Mesenchymal stem cell (in vitro differentiated cells and primary cell): Measurements from ENCODE around the gene MBD3.

Experiments used
- DNase-seq: peaks from one replicate; pipeline ENCODE4 v3.0.0-alpha.2; 2013
- H2AFZ ChIP-seq: one replicate; pipeline ENCODE4 v1.6.1; 2013; ENCODE audit warnings: low read depth, mild to moderate bottlenecking, control low read depth, inconsistent platforms, low read length, moderate library complexity
- H2AK5ac ChIP-seq: 2 replicates; pipeline ENCODE4 v1.6.1; 2013; ENCODE audit warnings: low read length, moderate library complexity, mild to moderate bottlenecking, inconsistent platforms; ENCODE audit not compliant: severe bottlenecking
- H2BK120ac ChIP-seq: one replicate; pipeline ENCODE4 v1.6.1; 2013; ENCODE audit warnings: low read depth, mild to moderate bottlenecking, inconsistent platforms, low read length, moderate library complexity
- H2BK12ac ChIP-seq, 2 experiments: one replicate each; pipeline ENCODE4 v1.6.1; 2013; ENCODE audit warnings: inconsistent platforms in 2 of 2, low read length in 2 of 2, mild to moderate bottlenecking in 2 of 2, moderate library complexity in 2 of 2, control low read depth in 1 of 2
- H2BK15ac ChIP-seq: one replicate; pipeline ENCODE4 v1.6.1; 2013; ENCODE audit warnings: mild to moderate bottlenecking, low read depth, inconsistent platforms; ENCODE audit not compliant: poor library complexity, severe bottlenecking
- H2BK5ac ChIP-seq: 2 replicates; pipeline ENCODE4 v1.6.1; 2013; ENCODE audit warnings: low read depth, mild to moderate bottlenecking, low read length, control low read depth, inconsistent platforms; ENCODE audit not compliant: poor library complexity, severe bottlenecking
- H3K14ac ChIP-seq, 2 experiments: one replicate each; pipeline ENCODE4 v1.6.1; 2013; ENCODE audit warnings: inconsistent platforms in 2 of 2, low read length in 2 of 2, control low read depth in 1 of 2, mild to moderate bottlenecking in 1 of 2, moderate library complexity in 1 of 2
- H3K18ac ChIP-seq, 2 experiments: one replicate each; pipeline ENCODE4 v1.6.1; 2013; ENCODE audit warnings: inconsistent platforms in 2 of 2, low read length in 2 of 2, control low read depth in 1 of 2, low read depth in 1 of 2, mild to moderate bottlenecking in 1 of 2
- H3K23ac ChIP-seq, 2 experiments: one replicate each; pipeline ENCODE4 v1.6.1; 2013; ENCODE audit warnings: inconsistent platforms in 2 of 2, low read length in 2 of 2, mild to moderate bottlenecking in 2 of 2, moderate library complexity in 2 of 2, control low read depth in 1 of 2
- H3K27ac ChIP-seq: 2 replicates; pipeline ENCODE4 v1.5.1; 2013; ENCODE audit warnings: mild to moderate bottlenecking, moderate library complexity, low read length, control low read depth, inconsistent platforms; ENCODE audit not compliant: poor library complexity, severe bottlenecking
- H3K27me3 ChIP-seq, 2 experiments: 2 replicates each; pipeline versions ENCODE4 v1.6.1 to v1.7.0; 2013; ENCODE audit warnings: low read length in 2 of 2, mild to moderate bottlenecking in 2 of 2, moderate library complexity in 2 of 2, control low read depth in 1 of 2, inconsistent platforms in 1 of 2; ENCODE audit not compliant: control insufficient read depth in 1 of 2, insufficient read depth in 1 of 2
- H3K36me3 ChIP-seq, 2 experiments: 2 replicates each; pipeline versions ENCODE4 v1.6.1 to v1.7.0; 2013; ENCODE audit warnings: low read length in 2 of 2, control low read depth in 1 of 2, inconsistent platforms in 1 of 2, low read depth in 1 of 2, mild to moderate bottlenecking in 1 of 2; ENCODE audit not compliant: insufficient read depth in 2 of 2, control insufficient read depth in 1 of 2
- H3K4ac ChIP-seq, 2 experiments: one replicate each; pipeline ENCODE4 v1.6.1; 2013; ENCODE audit warnings: inconsistent platforms in 2 of 2, low read length in 2 of 2, mild to moderate bottlenecking in 2 of 2, moderate library complexity in 2 of 2, control low read depth in 1 of 2, low read depth in 1 of 2
- H3K4me1 ChIP-seq: 2 replicates; pipeline ENCODE4 v1.6.1; 2013; ENCODE audit warnings: low read depth, low read length, control low read depth; ENCODE audit not compliant: control insufficient read depth, insufficient read depth
- H3K4me2 ChIP-seq: 2 replicates; pipeline ENCODE4 v1.6.1; 2013; ENCODE audit warnings: low read length, mild to moderate bottlenecking, inconsistent platforms; ENCODE audit not compliant: poor library complexity, severe bottlenecking
- H3K4me3 ChIP-seq, 2 experiments: 2 replicates each; pipeline versions ENCODE4 v1.5.1 to v1.7.0; 2013; ENCODE audit warnings: low read length in 2 of 2, mild to moderate bottlenecking in 2 of 2, control low read depth in 1 of 2, low read depth in 1 of 2; ENCODE audit not compliant: insufficient read depth in 1 of 2
- H3K79me1 ChIP-seq: replicated peaks from 2 replicates; pipeline ENCODE4 v1.6.1; 2013; ENCODE audit warnings: mild to moderate bottlenecking, control low read depth, low read length, inconsistent platforms; ENCODE audit not compliant: poor library complexity, severe bottlenecking
- H3K9ac ChIP-seq: 2 replicates; pipeline ENCODE4 v1.7.0; 2013; ENCODE audit warnings: mild to moderate bottlenecking, low read length, moderate library complexity
- H3K9me3 ChIP-seq: 2 replicates; pipeline ENCODE4 v1.7.0; 2013; ENCODE audit warnings: mild to moderate bottlenecking, low read length; ENCODE audit not compliant: control insufficient read depth
- H4K8ac ChIP-seq: one replicate; pipeline ENCODE4 v1.6.1; 2013; ENCODE audit warnings: inconsistent platforms, mild to moderate bottlenecking, low read length, moderate library complexity
- H4K91ac ChIP-seq: one replicate; pipeline ENCODE4 v1.6.1; 2013; ENCODE audit warnings: mild to moderate bottlenecking, low read length, inconsistent platforms
- WGBS: methylation state at CpG from one replicate; pipeline ENCODE4 v1.1.7; 2013; ENCODE audit warnings: mixed read lengths; 5-methylcytosine and 5-hydroxymethylcytosine counted together

Gene MBD3

GRCh38 chr19:1634242-1634937 is 41.7 kb upstream of the MBD3 start:
- H3K14ac ChIP-seq, result no peak overlapping the region
- no peak overlapping the region for H2BK15ac ChIP-seq
- no peak overlapping the region for H3K23ac ChIP-seq
- no peak overlapping the region for H3K4ac ChIP-seq
- peaks cover 40 to 88% of the 10 kb centered on the region in 2 experiments for H3K36me3 ChIP-seq
- H2AK5ac ChIP-seq, result no peak overlapping the region
- DNase-seq, result no peak
- WGBS, result 97% methylated on average over 19 of the region's 19 CpGs
- no peak overlapping the region for H3K27ac ChIP-seq
- H3K79me1 ChIP-seq, result peaks cover 57% of the 10 kb centered on the region
- H3K4me3 ChIP-seq, result no peak overlapping the region
- no peaks in the 10 kb centered on the region for H3K27me3 ChIP-seq
- H3K4me2 ChIP-seq, result no peak overlapping the region
- no peak overlapping the region for H3K9ac ChIP-seq
- no peak overlapping the region for H2AFZ ChIP-seq
- H4K8ac ChIP-seq, result no peak overlapping the region
- peaks cover 4% of the 10 kb centered on the region for H3K4me1 ChIP-seq
- H3K9me3 ChIP-seq, result peaks cover 6% of the 10 kb centered on the region
- no peak overlapping the region for H2BK120ac ChIP-seq
- no peak overlapping the region for H2BK5ac ChIP-seq
- no peak overlapping the region for H3K18ac ChIP-seq
- H4K91ac ChIP-seq, result no peak overlapping the region
- H2BK12ac ChIP-seq, result no peak overlapping the region

GRCh38 chr19:1633269-1633826 is 40.7 kb upstream of the MBD3 start:
- no peak for DNase-seq
- Histone ChIP-seq H2BK15ac (no peak overlapping the region), H3K36me3 (peaks cover 29 to 83% of the 10 kb centered on the region in 2 experiments), H2AFZ (no peak overlapping the region), H4K91ac (no peak overlapping the region), H3K9ac (no peak overlapping the region), H3K79me1 (peaks cover 55% of the 10 kb centered on the region), H3K27me3 (no peaks in the 10 kb centered on the region), H3K14ac (no peak overlapping the region), H3K23ac (no peak overlapping the region), H2BK12ac (no peak overlapping the region), H3K18ac (no peak overlapping the region), H4K8ac (no peak overlapping the region), H2AK5ac (no peak overlapping the region), H3K4me2 (no peak overlapping the region), H3K27ac (no peak overlapping the region), H2BK5ac (no peak overlapping the region), H3K4me1 (peaks cover 4% of the 10 kb centered on the region), H3K4me3 (peak overlapping the region in 1 of 2 experiments; percentile 15), H2BK120ac (no peak overlapping the region), H3K4ac (no peak overlapping the region), H3K9me3 (peaks cover 6% of the 10 kb centered on the region)
- WGBS, result 100% methylated on average over 6 of the region's 11 CpGs

- H4K8ac ChIP-seq, result no peak overlapping the region
- no peak overlapping the region for H3K18ac ChIP-seq
- H2BK15ac ChIP-seq, result no peak overlapping the region
- no peak overlapping the region for H2AFZ ChIP-seq
- no peak overlapping the region for H3K4me3 ChIP-seq
- no peak for DNase-seq
- H2AK5ac ChIP-seq, result no peak overlapping the region
- no peak overlapping the region for H2BK12ac ChIP-seq
- no peak overlapping the region for H3K27ac ChIP-seq
- H3K23ac ChIP-seq, result no peak overlapping the region
- H3K4me1 ChIP-seq, result peaks cover 4% of the 10 kb centered on the region
- H3K9ac ChIP-seq, result no peak overlapping the region
- no peak overlapping the region for H2BK5ac ChIP-seq
- WGBS, result 96% methylated on average over 26 of the region's 26 CpGs
- peaks cover 23 to 83% of the 10 kb centered on the region in 2 experiments for H3K36me3 ChIP-seq
- H3K4ac ChIP-seq, result no peak overlapping the region
- peaks cover 55% of the 10 kb centered on the region for H3K79me1 ChIP-seq
- H4K91ac ChIP-seq, result no peak overlapping the region
- peaks cover 6% of the 10 kb centered on the region for H3K9me3 ChIP-seq
- H3K4me2 ChIP-seq, result no peak overlapping the region
- no peak overlapping the region for H2BK120ac ChIP-seq
- no peaks in the 10 kb centered on the region for H3K27me3 ChIP-seq
- H3K14ac ChIP-seq, result no peak overlapping the region
These were observed 40.0 kb upstream of the MBD3 start for GRCh38 chr19:1632462-1633268.

- H3K4me2 ChIP-seq, result no peak overlapping the region
- no peak overlapping the region for H4K91ac ChIP-seq
- DNase-seq, result no peak
- no peak overlapping the region for H3K4ac ChIP-seq
- H3K9me3 ChIP-seq, result peaks cover 6% of the 10 kb centered on the region
- H3K27ac ChIP-seq, result no peak overlapping the region
- no peak overlapping the region for H3K14ac ChIP-seq
- no peak overlapping the region for H2AFZ ChIP-seq
- H2BK15ac ChIP-seq, result no peak overlapping the region
- peaks cover 23 to 83% of the 10 kb centered on the region in 2 experiments for H3K36me3 ChIP-seq
- H3K9ac ChIP-seq, result no peak overlapping the region
- WGBS, result 95% methylated on average over 30 of the region's 31 CpGs
- no peak overlapping the region for H3K23ac ChIP-seq
- H2BK12ac ChIP-seq, result no peak overlapping the region
- H3K4me3 ChIP-seq, result no peak overlapping the region
- no peak overlapping the region for H2AK5ac ChIP-seq
- H2BK120ac ChIP-seq, result no peak overlapping the region
- H2BK5ac ChIP-seq, result no peak overlapping the region
- no peak overlapping the region for H3K18ac ChIP-seq
- peak overlapping the region; percentile 31 for H4K8ac ChIP-seq
- H3K79me1 ChIP-seq, result peaks cover 55% of the 10 kb centered on the region
- H3K4me1 ChIP-seq, result peaks cover 5% of the 10 kb centered on the region
- H3K27me3 ChIP-seq, result no peaks in the 10 kb centered on the region
These were observed 39.0 kb upstream of the MBD3 start for GRCh38 chr19:1631557-1632100.
